HG02763 (cell line): ENCODE data around the gene STK38L.
A peak's percentile ranks its signal among the peaks of the same experiment; 100 is the strongest.
"Not testable (repeated sequence)": the region's sequence is repeated elsewhere in the genome, so short reads cannot be mapped to it uniquely, and the experiment has no call there.

Source experiments
- ATAC-seq: cut with Tn5 transposase; IDR thresholded peaks from one replicate; pipeline ENCODE4 v1.9.1; 2021; ENCODE audit warnings: mild to moderate bottlenecking, moderate library complexity; ENCODE audit not compliant: unreplicated experiment

The STK38L gene

GRCh38 chr12:27226407-27226929, 17.6 kb upstream of the STK38L start:
- no peak for ATAC-seq

GRCh38 chr12:27229367-27229766, 14.7 kb upstream of the STK38L start:
- no peak for ATAC-seq

GRCh38 chr12:27231374-27231773, 12.7 kb upstream of the STK38L start:
- not testable (repeated sequence) for ATAC-seq

GRCh38 chr12:27233814-27234213, 10.3 kb upstream of the STK38L start:
- no peak for ATAC-seq

- no peak for ATAC-seq
Observed at GRCh38 chr12:27236498-27236897, 7.6 kb upstream of the STK38L start.

GRCh38 chr12:27237790-27238771, 6.0 kb upstream of the STK38L start:
- peak; percentile 60 for ATAC-seq

- no peak for ATAC-seq
Observed at GRCh38 chr12:27243006-27243405, 1.1 kb upstream of the STK38L start.

- ATAC-seq, result no peak
Observed at GRCh38 chr12:27244689-27245488, 803 bp downstream of the STK38L start.

GRCh38 chr12:27246141-27246540, 2.1 kb downstream of the STK38L start:
- ATAC-seq, result no peak

- no peak for ATAC-seq
Observed at GRCh38 chr12:27246774-27247173, 2.7 kb downstream of the STK38L start.

- peak; percentile 48 for ATAC-seq
Observed at GRCh38 chr12:27252934-27253333, 8.8 kb downstream of the STK38L start.

GRCh38 chr12:27253347-27253746, 9.3 kb downstream of the STK38L start:
- no peak for ATAC-seq

GRCh38 chr12:27255806-27256205, 11.7 kb downstream of the STK38L start:
- no peak for ATAC-seq

- no peak for ATAC-seq
Observed at GRCh38 chr12:27257104-27257843, 13.2 kb downstream of the STK38L start.

- ATAC-seq, result no peak
Observed at GRCh38 chr12:27260746-27261145, 16.7 kb downstream of the STK38L start.

GRCh38 chr12:27261866-27262265, 17.8 kb downstream of the STK38L start:
- ATAC-seq, result no peak

GRCh38 chr12:27270148-27270547, 26.1 kb downstream of the STK38L start:
- no peak for ATAC-seq

- no peak for ATAC-seq
Observed at GRCh38 chr12:27271206-27271605, 27.1 kb downstream of the STK38L start.

- ATAC-seq, result no peak
Observed at GRCh38 chr12:27272373-27273028, 28.4 kb downstream of the STK38L start.

GRCh38 chr12:27273114-27273513, 29.0 kb downstream of the STK38L start:
- ATAC-seq, result no peak
